ENCODE data around the gene KLK7.

- TF ChIP-seq, protein P1, sequence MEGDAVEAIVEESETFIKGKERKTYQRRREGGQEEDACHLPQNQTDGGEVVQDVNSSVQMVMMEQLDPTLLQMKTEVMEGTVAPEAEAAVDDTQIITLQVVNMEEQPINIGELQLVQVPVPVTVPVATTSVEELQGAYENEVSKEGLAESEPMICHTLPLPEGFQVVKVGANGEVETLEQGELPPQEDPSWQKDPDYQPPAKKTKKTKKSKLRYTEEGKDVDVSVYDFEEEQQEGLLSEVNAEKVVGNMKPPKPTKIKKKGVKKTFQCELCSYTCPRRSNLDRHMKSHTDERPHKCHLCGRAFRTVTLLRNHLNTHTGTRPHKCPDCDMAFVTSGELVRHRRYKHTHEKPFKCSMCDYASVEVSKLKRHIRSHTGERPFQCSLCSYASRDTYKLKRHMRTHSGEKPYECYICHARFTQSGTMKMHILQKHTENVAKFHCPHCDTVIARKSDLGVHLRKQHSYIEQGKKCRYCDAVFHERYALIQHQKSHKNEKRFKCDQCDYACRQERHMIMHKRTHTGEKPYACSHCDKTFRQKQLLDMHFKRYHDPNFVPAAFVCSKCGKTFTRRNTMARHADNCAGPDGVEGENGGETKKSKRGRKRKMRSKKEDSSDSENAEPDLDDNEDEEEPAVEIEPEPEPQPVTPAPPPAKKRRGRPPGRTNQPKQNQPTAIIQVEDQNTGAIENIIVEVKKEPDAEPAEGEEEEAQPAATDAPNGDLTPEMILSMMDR (IDR thresholded peaks at IDR 0.05; ENCODE audit: extremely low read depth in 1 of 2, insufficient read depth in 1 of 2, low read depth in 1 of 2, low read length in 2 of 2), result no peak
- TF ChIP-seq POLR2AphosphoS5 (IDR thresholded peaks at IDR 0.05; ENCODE audit: insufficient read depth, low read depth, low read length) (no peak), EZH2 (IDR thresholded peaks at IDR 0.05; ENCODE audit: borderline replicate concordance, low read depth, low read length, severe bottlenecking) (no peak)
Observed at GRCh38 chr19:50994129-50994528, 10.4 kb upstream of the KLK7 start.

Measured in endothelial cell of umbilical vein (primary cell).